GF-D8 (cell line): ENCODE measurements around the gene EIF4E1B.

Experiments
- DNase-seq: peaks from one replicate; lab custom pipeline; 2025; lab: John Stamatoyannopoulos, UW

EIF4E1B gene

DNA sequence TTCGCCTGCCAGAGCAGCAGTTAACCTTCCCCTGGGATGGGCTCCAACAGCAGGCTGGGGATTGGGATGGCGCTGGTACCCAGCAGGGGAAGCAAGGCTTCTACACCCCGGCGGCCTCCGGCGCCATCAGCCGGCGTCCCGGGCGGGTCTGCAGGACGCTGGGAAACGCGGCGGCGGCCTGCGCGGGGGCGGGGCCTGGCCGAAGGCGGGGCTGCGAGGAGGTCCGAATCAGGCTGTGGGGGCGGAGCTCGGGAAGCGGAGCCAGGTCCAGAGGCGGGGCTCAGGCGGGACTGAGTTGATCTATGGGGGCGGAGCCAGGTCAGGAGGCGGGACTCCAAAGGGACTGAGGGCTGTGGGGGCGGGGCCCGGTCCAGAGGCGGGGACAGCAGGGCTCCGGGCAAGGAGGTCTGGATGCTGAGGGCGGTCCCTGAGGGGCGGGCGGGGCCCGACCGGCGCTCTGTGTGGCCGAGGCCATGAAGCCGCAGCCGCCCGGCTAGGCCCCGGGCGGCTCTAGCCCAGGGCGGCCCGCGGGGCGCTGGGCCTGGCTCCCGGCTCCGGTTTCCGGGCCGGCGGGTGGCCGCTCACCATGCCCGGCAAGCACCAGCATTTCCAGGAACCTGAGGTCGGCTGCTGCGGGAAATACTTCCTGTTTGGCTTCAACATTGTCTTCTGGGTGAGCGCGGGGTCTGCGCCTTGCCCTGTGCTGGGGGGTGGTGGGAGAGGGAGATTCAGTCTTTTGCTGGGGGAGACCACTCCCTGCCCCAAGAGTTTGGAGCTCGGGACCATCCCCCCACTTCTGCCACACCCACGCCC lies 16.8 kb downstream of the EIF4E1B start, which contains the start of gene TSPAN17:
TSPAN17 (plus strand) TSS at position 455 of the 813 bp plus-strand sequence; CDS start at position 587, 132 bp downstream.
- DNase-seq = peak; percentile 89

DNA sequence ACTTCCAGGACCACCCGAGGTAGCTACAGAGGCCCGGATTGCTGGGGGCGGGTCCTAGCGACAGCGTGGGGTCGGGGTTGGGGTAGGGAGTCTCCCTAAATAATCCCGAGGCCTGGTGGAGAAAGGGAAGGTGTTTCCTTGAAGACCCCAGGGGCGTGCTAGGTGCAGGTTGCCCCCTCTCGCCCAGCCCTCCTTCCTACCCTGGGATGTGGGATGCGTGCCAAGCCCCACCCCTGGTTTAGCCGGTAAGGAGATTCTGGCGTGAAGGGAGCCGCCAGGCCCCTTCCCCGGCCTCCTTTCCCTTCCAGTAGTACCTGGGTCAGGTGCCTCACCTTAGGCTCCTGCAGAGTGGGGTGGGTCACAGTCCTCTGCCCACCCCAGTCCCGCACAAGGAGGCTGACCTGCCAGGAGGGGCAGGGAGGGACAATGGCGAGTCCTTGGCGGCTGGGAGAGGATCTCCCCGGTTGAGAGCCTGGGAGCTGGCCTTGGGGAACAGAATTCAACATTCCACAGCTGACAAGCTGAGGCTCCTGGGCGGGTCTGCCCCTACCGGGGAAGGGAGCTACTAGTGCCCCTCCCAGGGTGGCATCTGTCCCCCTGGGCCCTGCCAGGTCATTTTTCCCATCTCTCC lies 17.5 kb downstream of the EIF4E1B start:
- DNase-seq = no peak

DNA sequence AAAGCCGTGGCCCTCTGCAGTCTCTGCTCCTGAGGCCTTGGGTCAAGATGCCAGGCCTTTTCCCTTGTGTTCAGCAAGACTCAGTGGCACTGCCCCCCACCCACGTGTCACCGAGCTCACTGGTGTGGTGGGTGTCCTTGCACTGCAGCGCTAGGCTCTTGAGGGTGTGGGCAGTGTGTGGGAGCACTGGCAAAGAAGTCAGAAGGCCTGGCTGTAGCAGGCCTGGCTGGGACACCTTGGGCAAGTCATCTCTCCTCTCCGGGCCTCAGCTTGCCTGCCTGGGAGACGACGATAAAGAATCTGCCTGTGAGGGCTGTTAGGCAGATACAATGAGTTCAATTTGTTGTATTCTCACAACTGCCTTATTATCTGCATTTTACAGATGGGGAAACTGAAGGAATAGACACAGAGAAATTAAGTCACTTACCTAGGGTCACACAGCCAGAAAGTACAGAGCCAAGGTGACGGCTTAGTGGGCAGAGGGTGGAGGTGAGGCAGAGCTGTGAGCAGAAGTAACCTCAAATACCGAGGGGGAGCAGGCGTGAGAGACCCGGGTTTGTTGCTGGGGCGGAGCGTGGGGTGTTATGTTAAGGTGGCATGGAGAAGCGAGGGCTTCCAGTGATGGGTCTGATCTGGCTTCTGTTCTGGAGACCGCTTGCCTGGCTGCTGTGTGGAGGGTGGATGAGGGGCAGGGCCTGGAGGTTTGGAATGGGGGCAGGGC lies 18.2 kb downstream of the EIF4E1B start:
- no peak for DNase-seq

DNA sequence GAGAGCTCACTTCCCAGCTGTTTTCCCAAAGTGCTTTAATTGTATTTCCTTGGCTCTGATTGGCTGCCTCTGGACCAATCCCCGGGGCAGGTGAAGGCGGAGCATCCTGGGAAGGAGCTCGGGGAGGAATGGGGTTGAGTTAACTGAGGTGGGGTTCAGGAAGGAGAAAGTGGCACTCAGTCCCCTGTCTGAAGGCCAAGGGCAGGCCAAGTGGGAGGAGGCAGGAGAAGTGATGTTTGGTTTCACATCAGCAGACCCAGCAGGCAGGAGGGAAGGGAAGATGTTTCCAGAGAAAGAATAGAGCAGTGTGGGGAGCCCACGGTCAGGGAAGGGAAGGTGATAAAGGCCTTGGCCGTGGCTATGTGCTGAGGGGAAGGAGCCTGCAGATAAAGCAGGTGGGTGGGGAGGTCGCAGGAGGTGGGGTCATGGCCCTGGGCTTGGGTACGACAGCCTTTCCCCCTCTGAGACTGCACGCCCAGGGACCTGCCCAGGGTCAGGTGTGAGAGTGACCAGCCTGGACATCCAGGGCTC lies 19.9 kb downstream of the EIF4E1B start:
- no peak for DNase-seq

DNA sequence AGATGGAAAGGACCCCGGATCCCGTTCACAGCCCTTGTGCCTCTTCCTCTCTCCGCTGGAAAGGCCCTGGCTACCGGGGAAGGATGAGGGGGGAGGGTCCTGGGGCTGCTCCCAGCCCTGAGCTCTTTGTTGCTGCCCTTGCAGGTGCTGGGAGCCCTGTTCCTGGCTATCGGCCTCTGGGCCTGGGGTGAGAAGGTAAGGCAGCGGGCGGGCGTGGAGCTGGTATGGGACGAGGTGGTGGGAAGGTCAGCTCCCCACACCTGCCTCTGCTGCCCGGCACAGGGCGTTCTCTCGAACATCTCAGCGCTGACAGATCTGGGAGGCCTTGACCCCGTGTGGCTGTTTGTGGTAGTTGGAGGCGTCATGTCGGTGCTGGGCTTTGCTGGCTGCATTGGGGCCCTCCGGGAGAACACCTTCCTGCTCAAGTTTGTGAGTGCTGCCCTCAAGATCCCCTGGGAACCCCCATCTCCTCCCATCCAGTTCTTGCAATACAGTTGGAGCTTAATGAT lies 21.1 kb downstream of the EIF4E1B start:
- DNase-seq = no peak

DNA sequence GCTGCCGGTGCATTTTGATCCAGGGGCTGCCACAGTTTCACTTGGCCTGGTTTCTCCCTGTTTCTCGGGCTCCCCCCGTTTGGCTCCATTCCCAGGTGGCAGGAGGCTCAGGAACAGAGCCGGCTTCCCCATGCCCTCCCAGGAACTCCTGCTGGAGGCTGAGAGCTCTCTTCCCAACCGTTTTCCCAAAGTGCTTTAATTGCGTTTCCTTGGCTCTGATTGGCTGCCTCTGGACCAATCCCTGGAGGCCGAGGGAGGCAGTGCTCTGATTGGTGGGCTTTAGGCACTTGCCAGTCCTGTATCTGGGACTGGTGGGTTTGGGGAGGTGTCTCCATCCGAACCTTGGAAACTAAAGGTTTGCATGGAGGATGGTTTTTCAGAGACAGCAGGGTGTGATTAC lies 21.7 kb downstream of the EIF4E1B start:
- DNase-seq = no peak

DNA sequence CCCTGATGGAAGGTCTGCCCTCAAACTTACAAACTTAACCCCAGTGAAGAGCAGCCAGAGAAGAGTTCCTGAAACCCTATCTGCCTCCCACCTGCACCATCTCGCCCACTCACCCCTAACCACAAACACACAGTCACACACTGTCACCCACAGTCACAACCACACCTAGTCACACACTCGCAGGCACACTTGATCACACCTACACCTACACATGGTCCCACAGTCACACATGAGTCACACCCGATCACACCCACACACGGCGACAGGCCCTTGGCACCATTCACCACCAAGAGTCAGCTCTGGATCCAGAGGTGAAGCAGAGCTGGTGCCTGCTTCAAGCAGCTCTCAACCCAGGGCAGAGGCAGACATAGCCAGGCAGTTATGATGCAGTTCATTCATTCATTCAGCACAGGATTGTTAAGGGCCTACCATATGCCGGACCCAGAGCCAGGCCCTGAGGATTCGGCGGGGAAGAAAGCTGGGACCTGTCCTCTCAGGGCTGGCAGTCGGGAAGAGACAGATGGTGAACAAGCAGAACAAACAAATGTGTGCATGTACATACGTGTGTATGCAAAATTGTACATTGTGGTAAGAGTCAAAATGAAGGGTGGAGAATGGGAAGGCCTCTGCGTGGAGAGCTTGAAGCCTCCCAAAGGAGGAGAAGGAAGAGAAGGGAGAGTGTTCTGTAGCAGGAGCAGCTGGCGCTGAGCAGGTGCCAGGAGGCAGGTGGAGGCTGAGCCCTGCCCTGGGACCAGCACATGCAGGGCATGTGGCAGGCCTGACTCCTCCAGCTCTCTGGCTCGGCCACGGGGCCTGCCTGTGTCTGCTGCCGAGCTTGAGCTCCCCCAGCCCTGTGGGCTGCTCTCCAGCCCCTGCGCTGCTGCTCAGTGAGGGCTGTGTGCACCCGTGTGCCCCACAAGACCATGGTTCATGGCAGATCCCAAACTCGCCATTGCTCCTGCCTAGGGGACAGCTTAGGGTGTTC lies 23.2 kb downstream of the EIF4E1B start:
- DNase-seq = no peak

DNA sequence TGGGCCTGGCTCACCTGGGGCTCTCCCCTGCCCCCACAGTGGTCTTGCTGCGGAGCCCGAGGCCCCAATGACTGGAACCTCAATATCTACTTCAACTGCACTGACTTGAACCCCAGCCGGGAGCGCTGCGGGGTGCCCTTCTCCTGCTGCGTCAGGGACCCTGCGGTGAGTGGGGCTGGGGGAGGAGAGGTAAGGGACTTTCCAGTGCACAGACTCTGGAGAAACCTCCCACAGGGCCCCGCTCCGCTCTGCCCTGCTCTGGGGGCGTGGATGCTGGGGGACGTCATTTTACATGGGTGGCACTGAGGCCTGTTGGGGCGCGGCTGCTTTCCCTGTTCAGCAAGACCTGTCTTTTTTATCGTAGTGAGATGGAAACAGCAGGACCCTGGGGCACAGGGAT lies 24.4 kb downstream of the EIF4E1B start:
- no peak for DNase-seq

DNA sequence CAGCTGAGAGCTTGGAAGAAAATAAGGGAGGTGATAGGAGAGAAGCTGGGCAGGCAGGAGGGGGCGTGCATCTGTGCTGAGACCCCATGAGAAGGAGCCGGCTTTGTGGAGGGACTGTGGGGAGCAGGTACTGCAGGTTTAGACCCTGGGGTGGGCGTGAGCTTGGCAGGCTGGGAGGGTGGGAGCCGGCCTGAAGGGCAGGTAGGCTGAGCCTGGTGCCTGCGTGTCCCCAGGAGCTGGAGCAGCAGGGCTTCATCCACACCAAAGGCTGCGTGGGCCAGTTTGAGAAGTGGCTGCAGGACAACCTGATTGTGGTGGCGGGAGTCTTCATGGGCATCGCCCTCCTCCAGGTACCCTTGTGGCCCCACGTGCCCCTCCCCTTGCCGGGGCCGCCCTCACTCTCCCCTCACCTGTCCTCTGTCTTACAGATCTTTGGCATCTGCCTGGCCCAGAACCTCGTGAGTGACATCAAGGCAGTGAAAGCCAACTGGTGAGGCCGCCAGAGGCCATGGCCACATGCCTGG lies 26.1 kb downstream of the EIF4E1B start:
- DNase-seq = no peak

DNA sequence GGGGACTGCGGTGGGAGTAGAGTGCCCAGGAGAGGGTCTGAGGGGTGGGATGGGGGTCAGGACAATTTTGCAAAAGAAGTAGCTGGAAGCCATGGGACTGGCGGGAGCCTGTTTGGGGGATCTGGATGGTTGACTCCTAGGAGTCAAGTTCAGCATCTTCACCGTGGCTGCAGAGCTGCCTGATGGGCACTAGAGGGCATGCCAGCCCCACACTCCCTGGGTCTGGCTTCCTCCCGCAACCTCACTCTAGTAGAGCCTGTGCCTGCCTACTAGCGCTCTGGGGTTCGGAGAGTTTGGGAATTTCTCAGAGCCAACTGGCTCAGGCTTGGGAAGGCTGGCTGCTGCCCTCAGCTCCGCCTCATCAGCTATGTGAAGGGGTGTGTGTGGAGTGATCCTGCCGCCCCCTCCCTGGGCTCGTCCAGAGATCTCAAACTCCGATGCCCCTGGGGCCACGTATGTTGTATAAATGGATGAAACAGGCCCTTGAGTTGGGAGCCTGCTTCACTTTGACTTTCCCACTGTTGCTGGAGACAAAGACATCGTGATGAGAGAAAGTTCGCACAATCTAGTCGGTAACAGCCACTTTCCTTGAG lies 27.6 kb downstream of the EIF4E1B start:
- no peak for DNase-seq

DNA sequence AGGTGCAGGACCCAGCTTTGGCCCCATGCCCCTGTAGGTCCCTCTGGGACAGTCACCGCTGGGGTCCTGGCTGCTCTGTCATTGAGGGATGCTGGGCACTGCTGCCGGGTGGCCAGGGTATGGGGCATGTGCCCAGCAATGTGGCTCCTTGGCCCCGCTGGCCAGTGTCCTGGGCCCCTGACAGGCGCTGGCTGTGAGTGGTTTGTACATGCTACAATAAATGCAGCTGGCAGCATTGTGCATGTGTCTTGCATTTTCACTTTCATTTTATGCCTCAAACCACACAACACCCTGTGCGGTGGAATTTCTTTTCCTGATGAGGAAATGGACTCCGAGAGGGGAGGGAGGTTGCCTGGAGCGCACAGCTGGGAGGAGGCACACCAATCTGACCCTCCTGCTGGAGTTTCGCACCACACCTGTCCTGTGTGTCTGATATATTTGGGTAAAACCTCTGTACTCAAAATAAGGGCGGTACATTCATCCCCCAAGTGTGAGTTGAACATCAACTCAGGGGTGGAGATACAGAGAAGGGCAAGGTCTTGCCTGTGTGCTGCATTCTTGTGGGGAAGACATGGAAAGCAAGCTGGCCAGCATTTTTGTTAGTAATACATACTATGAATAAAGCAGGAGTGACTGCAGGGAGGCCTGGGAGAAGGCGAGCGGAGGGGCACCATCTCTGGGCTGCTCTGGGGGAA lies 28.5 kb downstream of the EIF4E1B start:
- DNase-seq = no peak

DNA sequence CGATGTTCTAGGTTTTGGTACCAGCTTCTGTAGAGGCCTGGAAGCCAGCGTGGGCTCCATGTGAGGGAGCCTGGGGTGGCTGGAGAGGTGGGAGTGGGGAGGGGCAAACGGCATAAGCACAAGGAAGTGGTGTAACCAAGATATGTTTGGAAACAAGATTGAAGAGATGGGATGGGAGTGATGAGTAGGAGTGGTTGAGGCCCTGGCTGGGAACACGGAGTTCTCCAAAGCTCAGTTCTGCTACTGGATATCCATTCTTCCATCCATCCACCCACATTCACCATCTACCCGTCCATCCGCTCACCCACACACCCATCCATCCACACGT lies 29.0 kb downstream of the EIF4E1B start:
- DNase-seq = no peak

DNA sequence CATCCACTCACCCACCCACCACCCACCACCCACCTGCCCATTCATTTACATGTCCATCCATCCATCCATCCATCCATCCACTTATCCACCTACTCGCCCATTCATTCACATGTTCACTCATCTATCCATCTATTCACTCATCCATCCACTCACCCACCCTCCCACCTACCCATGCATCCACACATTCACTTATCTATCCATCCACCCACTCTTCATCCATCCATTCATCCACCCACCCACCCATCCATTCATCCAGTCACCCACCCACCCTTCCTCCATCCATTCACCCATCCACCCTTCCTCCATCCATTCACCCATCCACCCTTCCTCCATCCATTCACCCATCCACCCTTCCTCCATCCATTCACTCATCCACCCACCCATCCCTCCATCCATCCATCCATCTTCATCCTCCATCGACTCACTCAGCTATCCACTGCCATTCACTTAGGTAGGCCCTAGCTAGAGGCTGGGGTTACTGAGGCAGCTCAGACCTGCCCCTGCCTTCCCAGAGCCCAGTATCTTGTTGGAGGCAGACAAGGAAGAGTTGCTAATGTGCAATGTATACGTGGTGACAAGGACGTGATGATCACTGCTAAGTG lies 29.5 kb downstream of the EIF4E1B start:
- no peak for DNase-seq

DNA sequence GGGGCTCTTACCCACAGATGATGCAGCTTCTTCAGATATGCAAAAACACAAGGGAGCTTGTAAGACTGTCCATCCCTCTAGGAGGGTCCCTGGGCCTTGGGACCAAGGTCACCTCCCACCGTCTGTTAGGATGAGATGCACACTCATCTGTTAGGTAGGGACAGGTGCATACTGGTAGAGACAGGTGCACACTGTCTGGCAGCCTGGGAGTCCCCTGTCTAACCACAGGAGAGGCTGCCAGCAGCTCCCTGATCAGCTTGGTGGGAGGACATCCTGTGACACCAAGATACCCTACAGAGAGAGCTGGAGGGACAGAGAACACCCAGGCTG lies 30.0 kb downstream of the EIF4E1B start:
- DNase-seq = no peak

DNA sequence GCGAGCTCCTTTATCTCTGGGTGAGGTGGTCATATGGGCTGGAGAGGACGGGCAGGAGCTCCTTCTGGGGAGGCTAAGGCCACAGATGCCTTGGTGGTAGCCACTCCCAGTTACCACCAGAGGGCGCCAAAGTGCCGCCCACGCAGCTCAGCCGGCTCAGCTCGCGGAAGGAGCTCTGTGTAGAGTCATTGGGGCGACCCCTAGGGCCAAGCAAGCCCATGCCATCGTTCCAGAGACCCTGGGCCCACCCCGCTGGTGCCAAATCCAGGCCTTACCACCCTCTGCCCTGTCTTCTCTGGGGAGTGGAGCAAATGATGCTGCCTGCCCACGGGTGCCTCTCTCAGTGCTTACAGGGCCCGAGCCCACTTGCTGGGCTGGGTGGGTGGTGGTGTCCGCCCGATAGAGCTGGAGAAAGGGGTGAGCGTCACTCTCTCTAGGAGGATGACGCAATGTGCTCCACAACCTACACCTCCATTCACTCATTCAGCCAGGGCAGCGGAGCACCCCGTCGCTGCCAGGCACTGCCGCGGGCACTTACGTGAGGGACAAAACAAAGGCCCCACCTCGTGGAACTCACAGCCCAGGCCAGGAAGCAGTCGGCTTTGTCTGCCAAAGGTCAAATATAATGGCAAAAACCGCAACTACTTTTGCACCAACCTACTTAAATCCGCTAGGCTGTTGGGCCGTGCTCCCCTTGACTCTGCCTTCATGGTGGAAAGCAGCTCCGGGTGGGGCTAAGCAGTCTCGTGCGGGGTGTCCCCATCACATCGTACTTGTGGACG lies 30.6 kb downstream of the EIF4E1B start:
- DNase-seq = peak; percentile 20

DNA sequence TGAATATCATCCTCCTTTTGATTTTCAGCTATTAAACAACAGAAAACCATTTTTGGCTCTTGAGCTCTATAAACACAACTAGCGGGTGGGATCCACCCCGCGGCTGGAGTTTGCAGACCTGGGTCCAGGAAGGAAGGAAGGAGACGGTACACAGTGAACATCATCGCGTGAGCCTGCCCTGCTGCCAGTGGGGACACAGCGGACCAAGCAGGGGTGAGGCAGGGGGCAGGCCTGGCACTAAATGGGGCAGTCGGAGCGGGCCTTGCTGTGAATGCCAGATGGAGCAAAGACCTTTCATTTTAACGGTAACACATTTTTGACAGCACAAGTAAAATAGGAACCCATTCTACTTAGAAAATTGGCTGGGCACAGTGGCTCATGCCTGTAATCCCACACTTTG lies 31.2 kb downstream of the EIF4E1B start:
- no peak for DNase-seq

DNA sequence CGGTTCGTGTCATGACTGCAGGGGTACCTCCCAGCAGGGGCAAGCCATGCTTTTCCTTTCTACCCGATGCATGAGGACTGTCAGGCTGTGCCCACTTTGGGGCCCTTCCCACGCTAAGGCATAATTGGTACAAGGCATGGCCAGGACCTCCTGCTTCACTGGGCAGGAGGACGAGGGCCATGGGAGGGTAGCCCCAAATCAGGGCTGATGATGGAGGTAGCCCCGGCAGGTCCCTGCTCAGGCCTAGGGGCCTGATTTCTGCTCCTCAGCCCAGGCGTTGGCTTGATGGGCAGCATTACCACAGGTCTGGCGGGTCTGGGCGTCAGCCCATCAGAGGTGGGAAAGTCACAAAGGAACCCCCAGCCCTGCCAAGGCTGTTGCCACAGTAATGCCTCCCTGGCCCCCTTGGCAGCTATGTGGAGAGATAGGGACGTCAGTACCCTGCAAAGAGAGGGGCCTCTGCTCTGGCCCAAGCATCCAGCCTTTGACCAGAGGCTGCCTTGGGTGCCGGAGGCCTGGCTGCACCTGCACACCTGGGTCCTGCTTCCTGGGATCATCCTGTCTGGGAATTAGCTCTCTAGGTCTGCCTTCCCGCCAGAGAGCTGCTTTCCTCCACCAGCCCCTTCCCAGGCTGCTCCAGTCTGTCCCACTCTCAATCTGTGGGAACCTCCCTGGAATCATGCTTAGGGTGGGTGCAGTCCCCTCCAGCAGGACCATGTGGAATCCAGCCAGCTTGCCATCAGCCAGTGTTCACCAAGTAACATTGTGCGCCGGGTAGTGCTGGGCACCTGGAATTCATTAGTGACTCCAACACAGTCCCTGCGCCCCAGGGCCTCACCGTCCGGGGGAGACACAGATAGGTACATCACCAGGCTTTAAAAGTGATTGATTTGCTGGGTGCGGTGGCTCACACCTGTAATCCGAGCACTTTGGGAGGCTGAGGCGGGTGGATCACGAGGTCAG lies 32.2 kb downstream of the EIF4E1B start:
- no peak for DNase-seq

DNA sequence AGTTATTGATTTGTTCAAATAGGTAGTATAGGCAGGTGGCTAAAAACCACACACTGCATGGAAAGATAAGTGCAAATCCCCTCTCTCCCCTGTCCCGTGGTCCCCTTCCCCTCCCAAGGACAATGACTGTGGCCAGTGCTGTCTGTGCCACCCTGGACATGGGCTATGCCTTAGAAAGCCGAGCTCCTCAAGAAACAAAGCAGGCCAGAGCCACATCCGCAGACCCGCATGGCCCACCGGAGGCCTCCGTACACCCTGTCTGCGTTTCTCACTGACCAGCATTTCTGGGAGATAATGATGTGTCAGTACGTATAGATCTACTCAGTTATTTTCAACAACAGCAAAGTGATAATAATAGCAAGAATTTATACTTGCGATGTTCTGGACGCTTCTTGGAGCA lies 33.1 kb downstream of the EIF4E1B start:
- DNase-seq = no peak
